ENCODE results near the gene BCL6. TPM values are rescaled to one million over a fixed set of nuclear protein-coding genes. Genes with fewer than 3 reads are reported as not detected.

Gene BCL6
- 11.2 and 14.1 TPM in 2 replicates for total RNA-seq

GRCh38 chr3:187745201-187746058, at the start of gene BCL6:
Gene BCL6, minus strand, starts transcription at chr3:187745468. Its CDS starts 11,775 bp downstream, at chr3:187733693.
- peak; percentile 97 for DNase-seq (ENCODE audit: extremely low read depth, low read depth, low spot score)

GRCh38 chr3:187794731-187795130, 49.5 kb upstream of the BCL6 start:
- no peak for DNase-seq (ENCODE audit: extremely low read depth, low read depth, low spot score)

- no peak for DNase-seq (ENCODE audit: extremely low read depth, low read depth, low spot score)
Observed at GRCh38 chr3:187793618-187794017, 48.4 kb upstream of the BCL6 start.

- no peak for DNase-seq (ENCODE audit: extremely low read depth, low read depth, low spot score)
Observed at GRCh38 chr3:187792521-187792920, 47.3 kb upstream of the BCL6 start.

- DNase-seq (ENCODE audit: extremely low read depth, low read depth, low spot score), result no peak
Observed at GRCh38 chr3:187789872-187790271, 44.6 kb upstream of the BCL6 start.

GRCh38 chr3:187788984-187789857, 44.0 kb upstream of the BCL6 start:
- no peak for DNase-seq (ENCODE audit: extremely low read depth, low read depth, low spot score)

GRCh38 chr3:187783098-187783497, 37.8 kb upstream of the BCL6 start:
- DNase-seq (ENCODE audit: extremely low read depth, low read depth, low spot score), result no peak

GRCh38 chr3:187782006-187782405, 36.7 kb upstream of the BCL6 start:
- no peak for DNase-seq (ENCODE audit: extremely low read depth, low read depth, low spot score)

GRCh38 chr3:187781001-187781400, 35.7 kb upstream of the BCL6 start:
- DNase-seq (ENCODE audit: extremely low read depth, low read depth, low spot score), result no peak

- DNase-seq (ENCODE audit: extremely low read depth, low read depth, low spot score), result no peak
Observed at GRCh38 chr3:187778726-187779125, 33.5 kb upstream of the BCL6 start.

GRCh38 chr3:187777331-187777941, 32.2 kb upstream of the BCL6 start:
- DNase-seq (ENCODE audit: extremely low read depth, low read depth, low spot score), result no peak

GRCh38 chr3:187775549-187775948, 30.3 kb upstream of the BCL6 start:
- DNase-seq (ENCODE audit: extremely low read depth, low read depth, low spot score), result no peak

- DNase-seq (ENCODE audit: extremely low read depth, low read depth, low spot score), result no peak
Observed at GRCh38 chr3:187774185-187774789, 29.0 kb upstream of the BCL6 start.

- DNase-seq (ENCODE audit: extremely low read depth, low read depth, low spot score), result no peak
Observed at GRCh38 chr3:187773233-187774184, 28.2 kb upstream of the BCL6 start.

GRCh38 chr3:187770224-187770623, 25.0 kb upstream of the BCL6 start:
- no peak for DNase-seq (ENCODE audit: extremely low read depth, low read depth, low spot score)

- DNase-seq (ENCODE audit: extremely low read depth, low read depth, low spot score), result no peak
Observed at GRCh38 chr3:187769771-187770170, 24.5 kb upstream of the BCL6 start.

- DNase-seq (ENCODE audit: extremely low read depth, low read depth, low spot score), result no peak
Observed at GRCh38 chr3:187767266-187768012, 22.2 kb upstream of the BCL6 start.

- DNase-seq (ENCODE audit: extremely low read depth, low read depth, low spot score), result no peak
Observed at GRCh38 chr3:187765342-187765741, 20.1 kb upstream of the BCL6 start.
